Psoas muscle (tissue), 8 donors: ENCODE data around the gene PSMF1. TPM values are rescaled to one million over a fixed set of nuclear protein-coding genes. Genes with fewer than 3 reads are reported as not detected.

ENCODE experiments used
- ATAC-seq, 4 donors: fragments of 200-7000 bp; cut with Tn5 transposase; one replicate each; pipeline ENCODE4 v1.9.1; 2020; ENCODE audit warnings: moderate library complexity in 3 of 4, mild to moderate bottlenecking in 2 of 4
- DNase-seq, 2 donors: peaks; one replicate each; pipeline ENCODE4 v3.0.0-alpha.2; 2020
- H3K27ac ChIP-seq: fragments of 200-600 bp; one replicate; pipeline ENCODE4 v1.8.0; 2022
- H3K27me3 ChIP-seq, 3 donors: fragments of 200-600 bp in 1 of 3; one replicate each; pipeline versions ENCODE4 v1.6.1 to v1.8.0; 2013 to 2022; ENCODE audit warnings: low read length in 2 of 3, mild to moderate bottlenecking in 2 of 3, moderate library complexity in 1 of 3; ENCODE audit not compliant: insufficient read depth in 3 of 3
- H3K36me3 ChIP-seq, 2 donors: fragments of 200-600 bp in 1 of 2; one replicate each; pipeline versions ENCODE4 v1.6.1 to v1.8.0; 2013 to 2022; ENCODE audit warnings: low read depth in 1 of 2, mild to moderate bottlenecking in 1 of 2, moderate library complexity in 1 of 2; ENCODE audit not compliant: insufficient read depth in 1 of 2
- H3K4me1 ChIP-seq: fragments of 200-600 bp; one replicate; pipeline ENCODE4 v1.8.0; 2022
- H3K4me3 ChIP-seq: fragments of 200-600 bp; one replicate; pipeline ENCODE4 v1.8.0; 2022; ENCODE audit warnings: mild to moderate bottlenecking
- H3K9me3 ChIP-seq: fragments of 200-600 bp; one replicate; pipeline ENCODE4 v1.8.0; 2022
- WGBS, 3 donors: extraction: QIAGEN DNeasy Blood & Tissue Kit; methylation state at CpG; one replicate each; pipeline versions ENCODE4 v1.1.6 to v1.1.7; 2013; 5-methylcytosine and 5-hydroxymethylcytosine counted together
- intact Hi-C, 2 donors: fragments of 100-400 bp; cut with DNase I; formaldehyde crosslinking; loops; one replicate each; pipeline versions ENCODE4 v1.11.0 to v1.14.2; 2022
- polyA plus RNA-seq, 3 donors: library from polyadenylated mRNA; stranded (reverse); fragments of 200-250 nt; gene quantifications; one replicate each; pipeline ENCODE4 v1.2.3, GENCODE V29; 2013
- total RNA-seq, 4 donors: library from RNA; stranded (reverse); fragmentation: NEBNext Ultra II Directional in 2 of 4; extraction: Animal tissue kit (Norgen Biotek cat#: 25700) in 2 of 4; gene quantifications; one replicate each; pipeline versions ENCODE4 v1.2.1 to v1.2.4, GENCODE V29; 2021 to 2023
- TF ChIP-seq, protein P1 (sequence below): fragments of 200-600 bp; IDR thresholded peaks from one replicate; pipeline ENCODE4 v1.8.0; 2022; ENCODE audit warnings: antibody characterized with exemption
- donor health status: healthy with polysubstance abuse.
- donor health status: DM: no; HTN: no; CAD: no; lungs with moderate emphysema.
- donor health status: Bipolar disorder and iron deficiency.
- donor health status: healthy.
- donor health status: DM: yes; HTN: yes; CAD: no.
- donor health status: DM: no; HTN: no; CAD: no.
- donor health status: DM: no; HTN: no; CAD: no.
- donor health status: DM: yes; HTN: yes; CAD: no.

PSMF1 gene
- total and polyA plus RNA-seq, 7 donors = 81.0 to 159 (median 137) TPM

DNA sequence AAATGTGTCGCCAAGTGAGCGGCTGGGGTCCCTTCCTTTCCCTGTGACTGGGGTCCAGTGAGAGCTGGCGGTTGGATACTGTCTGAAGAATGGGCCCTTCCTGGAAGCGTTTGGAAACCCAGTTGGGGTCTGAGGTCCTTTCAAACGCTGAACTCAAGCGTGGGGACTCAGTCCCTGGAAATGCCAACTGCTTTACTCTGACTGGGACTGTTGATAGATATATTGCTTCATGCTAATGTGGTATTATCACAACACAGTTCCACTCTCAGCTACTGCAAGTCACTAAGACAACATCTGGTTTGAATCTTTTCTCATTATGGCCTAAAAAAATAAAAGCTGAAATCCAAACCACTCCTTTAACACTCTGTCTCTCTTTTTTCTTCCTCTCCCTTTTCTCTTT is 23.7 kb upstream of the PSMF1 start:
- peaks cover 4% of the 10 kb centered on the region for H3K9me3 ChIP-seq
- ATAC-seq = no peak
- no peak overlapping the region for H3K27ac ChIP-seq
- intact Hi-C loops = loop anchor here in 1 of 2 donors (10.0 kb wide), 1 partner anchor 310 kb away; no protein-coding TSS in a partner anchor
- H3K4me3 ChIP-seq = no peak overlapping the region
- H3K4me1 ChIP-seq = no peaks in the 10 kb centered on the region
- 41 to 48% (median 42%) methylated on average over 6 of the region's 6 CpGs for WGBS, 3 donors
- H3K27me3 ChIP-seq = no peaks in the 10 kb centered on the region
- TF ChIP-seq, protein P1, sequence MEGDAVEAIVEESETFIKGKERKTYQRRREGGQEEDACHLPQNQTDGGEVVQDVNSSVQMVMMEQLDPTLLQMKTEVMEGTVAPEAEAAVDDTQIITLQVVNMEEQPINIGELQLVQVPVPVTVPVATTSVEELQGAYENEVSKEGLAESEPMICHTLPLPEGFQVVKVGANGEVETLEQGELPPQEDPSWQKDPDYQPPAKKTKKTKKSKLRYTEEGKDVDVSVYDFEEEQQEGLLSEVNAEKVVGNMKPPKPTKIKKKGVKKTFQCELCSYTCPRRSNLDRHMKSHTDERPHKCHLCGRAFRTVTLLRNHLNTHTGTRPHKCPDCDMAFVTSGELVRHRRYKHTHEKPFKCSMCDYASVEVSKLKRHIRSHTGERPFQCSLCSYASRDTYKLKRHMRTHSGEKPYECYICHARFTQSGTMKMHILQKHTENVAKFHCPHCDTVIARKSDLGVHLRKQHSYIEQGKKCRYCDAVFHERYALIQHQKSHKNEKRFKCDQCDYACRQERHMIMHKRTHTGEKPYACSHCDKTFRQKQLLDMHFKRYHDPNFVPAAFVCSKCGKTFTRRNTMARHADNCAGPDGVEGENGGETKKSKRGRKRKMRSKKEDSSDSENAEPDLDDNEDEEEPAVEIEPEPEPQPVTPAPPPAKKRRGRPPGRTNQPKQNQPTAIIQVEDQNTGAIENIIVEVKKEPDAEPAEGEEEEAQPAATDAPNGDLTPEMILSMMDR = no peak
- H3K36me3 ChIP-seq = no peaks in the 10 kb centered on the region
- DNase-seq = no peak

DNA sequence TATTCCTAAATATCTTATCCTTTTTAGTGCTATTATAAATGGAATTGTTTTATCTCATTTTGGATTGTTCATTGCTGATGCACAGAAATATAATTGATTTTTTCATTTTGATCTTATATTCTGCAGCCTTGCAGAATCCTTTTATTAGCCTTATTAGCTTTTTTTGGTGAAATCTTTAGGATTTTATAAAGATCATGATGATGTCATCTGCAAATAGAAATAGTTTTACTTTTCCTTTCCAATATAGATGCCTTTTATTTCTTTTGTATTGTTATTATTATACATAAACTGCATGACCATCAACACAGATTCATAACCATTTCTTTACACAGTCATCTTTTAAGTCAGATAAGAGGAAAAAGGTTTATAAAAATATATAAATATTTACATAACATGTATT is 16.9 kb upstream of the PSMF1 start:
- Histone ChIP-seq H3K27me3 (no peaks in the 10 kb centered on the region), H3K27ac (no peak overlapping the region), H3K4me3 (no peak overlapping the region), H3K9me3 (peaks cover 4% of the 10 kb centered on the region), H3K4me1 (no peaks in the 10 kb centered on the region), H3K36me3 (no peaks in the 10 kb centered on the region)
- TF ChIP-seq, protein P1 = no peak
- intact Hi-C loops = no loop called here
- no peak for DNase-seq
- no peak for ATAC-seq

DNA sequence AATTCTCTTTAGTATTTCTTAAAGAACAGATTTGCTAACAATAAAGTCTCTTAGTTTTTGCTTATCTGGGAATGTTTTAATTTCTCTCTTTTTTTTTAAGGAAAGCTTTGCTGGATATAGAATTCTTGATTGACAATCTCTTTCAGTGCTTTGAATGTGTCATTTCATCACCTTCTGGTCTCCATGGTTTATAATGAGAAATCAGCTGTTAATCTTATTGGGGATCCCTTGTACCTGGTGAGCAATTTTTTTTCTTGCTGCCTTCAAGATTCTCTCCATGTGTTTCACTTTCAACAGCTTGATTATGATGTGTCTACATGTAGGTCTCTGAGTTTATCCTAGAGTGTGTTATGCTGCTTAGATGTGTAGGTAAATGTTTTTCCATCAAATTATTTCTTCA is 16.4 kb upstream of the PSMF1 start:
- H3K4me1 ChIP-seq = no peaks in the 10 kb centered on the region
- H3K27me3 ChIP-seq = no peaks in the 10 kb centered on the region
- no peak overlapping the region for H3K4me3 ChIP-seq
- no peak for ATAC-seq
- H3K36me3 ChIP-seq = no peaks in the 10 kb centered on the region
- intact Hi-C loops = no loop called here
- no peak overlapping the region for H3K27ac ChIP-seq
- TF ChIP-seq, protein P1 = no peak
- H3K9me3 ChIP-seq = peaks cover 4% of the 10 kb centered on the region
- DNase-seq = no peak

DNA sequence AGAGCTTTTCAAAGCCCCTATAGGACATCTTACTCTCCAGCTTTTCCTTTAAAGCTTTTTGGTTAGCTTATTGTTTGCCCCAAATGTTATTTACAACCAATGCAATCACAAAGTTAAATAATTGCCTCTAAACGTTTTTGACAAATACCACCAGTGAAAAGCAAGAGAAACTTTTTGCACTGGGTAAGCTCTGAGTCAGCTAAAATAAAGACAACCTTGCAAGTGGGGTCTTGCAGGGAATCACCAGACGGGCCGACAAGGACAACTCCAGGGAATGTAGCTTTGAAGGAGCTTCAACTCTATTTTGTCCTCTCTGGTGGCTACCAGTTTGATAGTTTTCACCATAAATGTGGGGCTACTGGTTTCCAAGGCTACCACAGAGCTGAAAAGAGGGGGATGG is 14.7 kb upstream of the PSMF1 start:
- intact Hi-C loops = no loop called here
- 63 to 73% (median 68%) methylated on average over 3 of the region's 3 CpGs for WGBS, 3 donors
- ATAC-seq (no peak), DNase-seq (no peak)
- TF ChIP-seq, protein P1 = no peak
- H3K27me3 ChIP-seq = no peaks in the 10 kb centered on the region
- no peaks in the 10 kb centered on the region for H3K4me1 ChIP-seq
- H3K4me3 ChIP-seq = no peak overlapping the region
- H3K9me3 ChIP-seq = no peaks in the 10 kb centered on the region
- no peak overlapping the region for H3K27ac ChIP-seq
- no peaks in the 10 kb centered on the region for H3K36me3 ChIP-seq

DNA sequence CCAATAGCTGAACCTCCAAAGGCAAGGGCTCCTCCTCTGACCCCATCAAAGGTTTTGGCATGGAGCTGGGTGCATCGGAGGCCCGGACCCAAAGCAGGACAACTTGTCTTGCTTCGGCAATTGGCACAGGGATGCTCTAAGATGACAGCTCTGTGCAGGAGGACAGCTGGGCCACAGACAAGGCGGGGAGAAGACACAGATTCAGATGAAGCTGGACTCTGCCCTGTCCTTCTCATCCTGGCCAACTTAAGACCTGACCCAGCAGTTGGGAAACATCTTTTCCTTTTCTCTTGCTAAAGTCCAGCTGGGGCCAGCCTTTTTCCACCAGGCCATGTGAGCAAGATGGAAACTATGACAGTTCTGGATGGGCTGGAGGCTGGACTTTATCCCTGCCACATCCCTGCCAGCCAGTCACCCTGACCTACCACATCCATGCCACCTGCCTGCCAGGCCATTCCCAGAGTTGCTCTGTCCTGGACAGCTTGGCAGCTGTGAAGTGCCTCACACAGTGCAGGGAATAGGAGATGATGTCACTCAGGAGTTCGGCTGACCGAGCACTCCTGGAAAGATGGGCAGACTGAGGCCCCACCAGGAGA is 12.7 kb upstream of the PSMF1 start:
- H3K4me3 ChIP-seq = no peak overlapping the region
- ATAC-seq (peak in 1 of 4 donors; percentile 46), DNase-seq (no peak)
- no peaks in the 10 kb centered on the region for H3K36me3 ChIP-seq
- no peaks in the 10 kb centered on the region for H3K9me3 ChIP-seq
- intact Hi-C loops = loop anchor here in 1 of 2 donors (5.0 kb wide), 2 partner anchors 107 to 288 kb away; no protein-coding TSS in a partner anchor
- H3K27ac ChIP-seq = no peak overlapping the region
- TF ChIP-seq, protein P1 = no peak
- H3K27me3 ChIP-seq = no peaks in the 10 kb centered on the region
- 54 to 60% (median 57%) methylated on average over 6 of the region's 6 CpGs for WGBS, 3 donors
- no peaks in the 10 kb centered on the region for H3K4me1 ChIP-seq
